IMR-90 (cell line): ENCODE data around the gene TSC1.

Source experiments
- MXI1 ChIP-seq: IDR thresholded peaks from 2 replicates; pipeline ENCODE4 v1.6.1; 2012; ENCODE audit warnings: low read depth, mild to moderate bottlenecking, low read length, moderate library complexity, borderline replicate concordance
- POLR2A ChIP-seq: IDR thresholded peaks from 2 replicates; pipeline ENCODE4 v1.6.1; 2012; ENCODE audit warnings: mild to moderate bottlenecking, low read depth, low read length
- RAD21 ChIP-seq: IDR thresholded peaks from 2 replicates; pipeline ENCODE4 v1.6.1; 2012; ENCODE audit warnings: low read length, improper control_type of control experiment
- RCOR1 ChIP-seq: IDR thresholded peaks from 2 replicates; pipeline ENCODE4 v1.6.1; 2012; ENCODE audit warnings: mild to moderate bottlenecking, low read length, improper control_type of control experiment; ENCODE audit not compliant: insufficient replicate concordance
- RFX5 ChIP-seq: IDR thresholded peaks from 2 replicates; pipeline ENCODE4 v1.8.0; 2012; ENCODE audit warnings: low read depth, mild to moderate bottlenecking, low read length, moderate library complexity
- TF ChIP-seq, protein P1 (sequence below): conservative IDR thresholded peaks from 2 replicates; pipeline ENCODE4 v1.5.1; 2012; ENCODE audit warnings: mild to moderate bottlenecking, low read depth, low read length, improper control_type of control experiment
- TF ChIP-seq, protein P2 (sequence below): fragments of 150-350 bp; IDR thresholded peaks from 2 replicates; pipeline ENCODE4 v1.6.1; 2017; ENCODE audit warnings: mild to moderate bottlenecking, antibody characterized with exemption, low read length, low read depth

DNA sequence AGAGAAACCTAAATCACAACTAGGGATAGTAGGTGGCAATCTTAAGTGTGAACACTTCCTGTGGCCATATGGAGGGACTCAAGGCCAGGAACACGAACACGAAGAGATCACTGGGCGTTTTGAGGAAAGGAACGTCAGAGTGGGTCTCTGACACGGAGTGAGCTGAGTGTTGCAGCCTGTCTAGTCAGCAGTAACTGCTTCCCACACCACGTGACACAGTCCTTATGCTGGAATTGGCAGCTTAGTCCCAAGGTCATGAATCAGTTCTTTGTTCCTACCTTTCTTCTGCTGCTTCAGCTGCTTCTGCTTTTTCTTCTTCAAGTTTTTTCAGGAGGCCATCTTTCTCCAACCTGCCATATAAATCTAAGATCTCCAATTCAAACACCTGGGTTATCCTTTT, 47.5 kb downstream of the TSC1 start:
- TF ChIP-seq POLR2A: no peak
- TF ChIP-seq, protein P1, sequence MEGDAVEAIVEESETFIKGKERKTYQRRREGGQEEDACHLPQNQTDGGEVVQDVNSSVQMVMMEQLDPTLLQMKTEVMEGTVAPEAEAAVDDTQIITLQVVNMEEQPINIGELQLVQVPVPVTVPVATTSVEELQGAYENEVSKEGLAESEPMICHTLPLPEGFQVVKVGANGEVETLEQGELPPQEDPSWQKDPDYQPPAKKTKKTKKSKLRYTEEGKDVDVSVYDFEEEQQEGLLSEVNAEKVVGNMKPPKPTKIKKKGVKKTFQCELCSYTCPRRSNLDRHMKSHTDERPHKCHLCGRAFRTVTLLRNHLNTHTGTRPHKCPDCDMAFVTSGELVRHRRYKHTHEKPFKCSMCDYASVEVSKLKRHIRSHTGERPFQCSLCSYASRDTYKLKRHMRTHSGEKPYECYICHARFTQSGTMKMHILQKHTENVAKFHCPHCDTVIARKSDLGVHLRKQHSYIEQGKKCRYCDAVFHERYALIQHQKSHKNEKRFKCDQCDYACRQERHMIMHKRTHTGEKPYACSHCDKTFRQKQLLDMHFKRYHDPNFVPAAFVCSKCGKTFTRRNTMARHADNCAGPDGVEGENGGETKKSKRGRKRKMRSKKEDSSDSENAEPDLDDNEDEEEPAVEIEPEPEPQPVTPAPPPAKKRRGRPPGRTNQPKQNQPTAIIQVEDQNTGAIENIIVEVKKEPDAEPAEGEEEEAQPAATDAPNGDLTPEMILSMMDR: no peak
- TF ChIP-seq, protein P2, sequence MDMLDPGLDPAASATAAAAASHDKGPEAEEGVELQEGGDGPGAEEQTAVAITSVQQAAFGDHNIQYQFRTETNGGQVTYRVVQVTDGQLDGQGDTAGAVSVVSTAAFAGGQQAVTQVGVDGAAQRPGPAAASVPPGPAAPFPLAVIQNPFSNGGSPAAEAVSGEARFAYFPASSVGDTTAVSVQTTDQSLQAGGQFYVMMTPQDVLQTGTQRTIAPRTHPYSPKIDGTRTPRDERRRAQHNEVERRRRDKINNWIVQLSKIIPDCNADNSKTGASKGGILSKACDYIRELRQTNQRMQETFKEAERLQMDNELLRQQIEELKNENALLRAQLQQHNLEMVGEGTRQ: peak; percentile 48; the same call in 1 of the 2 replicates
- no peak for TF ChIP-seq RAD21
- no peak for TF ChIP-seq RFX5
- no peak for TF ChIP-seq RCOR1
- TF ChIP-seq MXI1: no peak
